Naive thymus-derived CD4-positive, alpha-beta T cell (primary cell): ENCODE measurements around the gene ATP5PD. TPM values are rescaled to one million over a fixed set of nuclear protein-coding genes. Genes with fewer than 3 reads are reported as not detected.

Experiments
- ATAC-seq: fragments of 150-1000 bp; cut with Tn5 transposase; 2 replicates; pipeline ENCODE4 v1.10.0; 2021; ENCODE audit warnings: mild to moderate bottlenecking, moderate library complexity
- CTCF ChIA-PET: fragments of 350-600 bp; sonication (Branson Sonifier 250); formaldehyde crosslinking; loops from one replicate; lab custom pipeline; 2021; ENCODE audit warnings: antibody characterized with exemption; lab: Charles Lee
- POLR2A ChIA-PET: fragments of 350-600 bp; sonication (Branson Sonifier 250); formaldehyde crosslinking; loops from one replicate; lab custom pipeline; 2021; ENCODE audit warnings: antibody characterized with exemption, inconsistent platforms; lab: Charles Lee
- DNase-seq, 9 donors: peaks; one replicate each; pipeline versions ENCODE4 v3.0.0 to v3.0.0-alpha.2; 2020 to 2022; ENCODE audit warnings: mixed read lengths in 1 of 9
- H3K27ac ChIP-seq: one replicate; pipeline ENCODE4 v1.7.0; 2013; ENCODE audit warnings: mild to moderate bottlenecking, low read depth, low read length, moderate library complexity
- H3K27me3 ChIP-seq, 2 donors: one replicate each; pipeline ENCODE4 v1.7.0; 2013; ENCODE audit warnings: low read length in 2 of 2, mild to moderate bottlenecking in 2 of 2, moderate library complexity in 2 of 2; ENCODE audit not compliant: control insufficient read depth in 2 of 2, insufficient read depth in 2 of 2
- H3K36me3 ChIP-seq, 3 experiments: 1 replicate in 2 of 3; 2 replicates in 1 of 3; pipeline ENCODE4 v1.7.0; 2013; ENCODE audit warnings: low read length in 3 of 3, mild to moderate bottlenecking in 3 of 3, moderate library complexity in 1 of 3; ENCODE audit not compliant: insufficient read depth in 3 of 3, control insufficient read depth in 2 of 3
- H3K4me1 ChIP-seq, 2 donors: one replicate each; pipeline ENCODE4 v1.7.0; 2013; ENCODE audit warnings: low read length in 2 of 2, mild to moderate bottlenecking in 2 of 2, moderate library complexity in 1 of 2; ENCODE audit not compliant: control insufficient read depth in 2 of 2, insufficient read depth in 2 of 2
- H3K4me3 ChIP-seq: 2 replicates; pipeline ENCODE4 v1.7.0; 2013; ENCODE audit warnings: mild to moderate bottlenecking, low read length
- H3K9me3 ChIP-seq, 3 experiments: 1 replicate in 2 of 3; 2 replicates in 1 of 3; pipeline ENCODE4 v1.7.0; 2013; ENCODE audit warnings: low read length in 3 of 3; ENCODE audit not compliant: control insufficient read depth in 2 of 3
- H3K27ac Mint-ChIP-seq, 9 donors: one replicate each; pipeline ENCODE4 v1.8.0; 2020 to 2022; ENCODE audit warnings: mixed read lengths in 9 of 9, mild to moderate bottlenecking in 8 of 9, moderate library complexity in 5 of 9, inconsistent platforms in 2 of 9
- H3K27me3 Mint-ChIP-seq, 5 donors: one replicate each; pipeline ENCODE4 v1.8.0; 2021 to 2022; ENCODE audit warnings: mixed read lengths in 5 of 5, mild to moderate bottlenecking in 1 of 5
- H3K36me3 Mint-ChIP-seq, 5 donors: one replicate each; pipeline ENCODE4 v1.8.0; 2020 to 2022; ENCODE audit warnings: mixed read lengths in 5 of 5, mild to moderate bottlenecking in 3 of 5, inconsistent platforms in 1 of 5
- H3K4me1 Mint-ChIP-seq, 7 donors: one replicate each; pipeline ENCODE4 v1.8.0; 2020 to 2022; ENCODE audit warnings: mixed read lengths in 7 of 7, mild to moderate bottlenecking in 3 of 7, inconsistent platforms in 1 of 7
- H3K4me3 Mint-ChIP-seq, 10 donors: one replicate each; pipeline ENCODE4 v1.8.0; 2020 to 2022; ENCODE audit warnings: mild to moderate bottlenecking in 10 of 10, mixed read lengths in 10 of 10, moderate library complexity in 6 of 10, inconsistent platforms in 2 of 10
- H3K9me3 Mint-ChIP-seq, 11 donors: one replicate each; pipeline ENCODE4 v1.8.0; 2020 to 2022; ENCODE audit warnings: mixed read lengths in 11 of 11, mild to moderate bottlenecking in 4 of 11, inconsistent platforms in 1 of 11, moderate library complexity in 1 of 11
- intact Hi-C, 2 donors: fragments of 100-400 bp; cut with micrococcal nuclease; formaldehyde crosslinking; loops; one replicate each; pipeline ENCODE4 v1.15.1; 2023
- polyA plus RNA-seq, 2 donors: library from polyadenylated mRNA; unstranded; fragments of 300-500 nt; fragmentation: Illumina TruSeq; gene quantifications; one replicate each; pipeline ENCODE4 v1.2.3, GENCODE V29; 2021
- total RNA-seq, 6 experiments: library from RNA in 5 of 6; stranded (reverse) in 5 of 6; gene quantifications; 1 replicate in 5 of 6; 2 replicates in 1 of 6; pipeline ENCODE4 v1.2.3 and lab custom pipeline; 2021 to 2026

ATP5PD gene
- total RNA-seq (100 to 1,000 TPM; 113 to 195 (median 161) TPM), polyA plus RNA-seq (100 to 1,000 TPM; 362 to 478 TPM), total RNA-seq (lab: John Stamatoyannopoulos, UW) (48.6 reads per million, percentile 70 among the genes with 10 or more reads in this experiment)

- Histone ChIP-seq H3K4me1 (peaks cover 13 to 16% of the 10 kb centered on the region in 2 donors), H3K27ac (peak within 1 kb of the TSS; percentile 93), H3K4me3 (peak within 1 kb of the TSS; percentile 77), H3K36me3 (peaks cover 0 to 13% (median 0%) of the 10 kb centered on the region in 3 experiments), H3K9me3 (no peaks in the 10 kb centered on the region), H3K27me3 (no peaks in the 10 kb centered on the region)
- Mint-ChIP-seq H3K27ac (peak within 1 kb of the TSS; percentile 92 to 99 (median 96)), H3K4me3 (peak within 1 kb of the TSS; percentile 95 to 99 (median 98)), H3K4me1 (peaks cover 30 to 61% (median 48%) of the 10 kb centered on the region in 7 donors), H3K9me3 (no peaks in the 10 kb centered on the region), H3K27me3 (no peaks in the 10 kb centered on the region), H3K36me3 (peaks cover 0 to 10% (median 6%) of the 10 kb centered on the region in 5 donors)
- ATAC-seq = peak; percentile 98
- intact Hi-C loops = loop anchor here (1.0 to 5.0 kb wide), 8 partner anchors 10 to 136 kb away; partner anchors contain the start of genes MRPL58 (in 2 of the 2), ARMC7 (in 1 of the 2), SLC16A5 (in 1 of the 2) and SUMO2 (in 1 of the 2)
- ChIA-PET POLR2A (interaction anchor here (0.6 to 4.9 kb wide), 13 partner anchors 8 to 1689 kb away, joined by 3 to 58 read pairs (median 7); partner anchors contain the start of genes MRPL58, SLC16A5 and SUMO2), CTCF (interaction anchor here (0.8 to 1.5 kb wide), 2 partner anchors 12 to 14 kb away, joined by 3 to 6 read pairs; no protein-coding TSS in a partner anchor)
- peak; percentile 82 to 93 (median 91) for DNase-seq
These were observed at the start of gene ATP5PD, which contains the start of gene KCTD2 for GRCh38 chr17:75046407-75047289. TSS of gene ATP5PD (minus strand) at chr17:75046969. CDS start at chr17:75042650, 4,319 bp downstream. TSS of gene KCTD2 (plus strand) at chr17:75047225. CDS start at chr17:75047251, 26 bp downstream.

GRCh38 chr17:75096082-75096625 is 49.4 kb upstream of the ATP5PD start:
- Histone ChIP-seq H3K27me3 (no peaks in the 10 kb centered on the region), H3K9me3 (no peaks in the 10 kb centered on the region), H3K4me1 (no peaks in the 10 kb centered on the region), H3K36me3 (peaks cover 0 to 20% (median 0%) of the 10 kb centered on the region in 3 experiments), H3K27ac (no peak overlapping the region), H3K4me3 (no peak overlapping the region)
- Mint-ChIP-seq H3K27me3 (no peaks in the 10 kb centered on the region), H3K36me3 (peaks cover 0 to 12% (median 5%) of the 10 kb centered on the region in 5 donors), H3K9me3 (no peaks in the 10 kb centered on the region), H3K27ac (no peak overlapping the region), H3K4me1 (peaks cover 11 to 19% (median 14%) of the 10 kb centered on the region in 7 donors), H3K4me3 (no peak overlapping the region)
- POLR2A ChIA-PET = interaction anchor here (0.6 kb wide), 1 partner anchor 71 kb away, joined by 3 read pairs; no protein-coding TSS in a partner anchor
- CTCF ChIA-PET = no interaction called here
- ATAC-seq (peak; percentile 94), DNase-seq (no peak)
- intact Hi-C loops = no loop called here

DNA sequence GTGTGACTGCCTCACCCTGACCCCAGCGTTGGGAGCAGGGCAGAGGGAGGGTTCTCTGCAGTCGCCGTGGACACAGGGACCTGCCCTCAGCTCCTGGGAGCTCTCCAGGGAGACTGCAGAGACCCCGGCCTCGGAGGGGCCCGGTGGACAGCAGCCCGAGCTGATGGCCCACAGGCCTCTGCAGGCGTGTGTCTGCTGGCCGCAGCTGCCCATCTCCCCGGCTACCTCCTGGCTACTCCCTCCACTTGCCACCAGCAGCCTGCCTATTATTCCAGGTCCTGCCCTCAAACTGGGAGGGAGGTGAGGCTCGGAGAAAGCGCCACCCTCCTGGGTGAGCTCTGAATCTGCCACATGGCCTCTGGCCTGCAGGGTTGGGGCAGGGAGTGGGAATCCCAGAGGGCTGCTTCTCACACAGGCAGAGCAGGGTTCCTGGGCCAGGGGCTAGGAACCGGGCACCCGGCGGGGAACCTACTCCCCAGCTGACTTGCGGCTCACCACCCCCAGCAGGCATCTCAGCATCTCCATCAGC is 48.2 kb upstream of the ATP5PD start:
- no peak overlapping the region for H3K27ac ChIP-seq
- H3K27me3 Mint-ChIP-seq = no peaks in the 10 kb centered on the region
- no peak for ATAC-seq
- no peaks in the 10 kb centered on the region for H3K9me3 Mint-ChIP-seq
- H3K4me3 Mint-ChIP-seq = no peak overlapping the region
- peaks cover 20 to 29% (median 26%) of the 10 kb centered on the region in 7 donors for H3K4me1 Mint-ChIP-seq
- peaks cover 0 to 8% (median 5%) of the 10 kb centered on the region in 5 donors for H3K36me3 Mint-ChIP-seq
- H3K27me3 ChIP-seq = no peaks in the 10 kb centered on the region
- ChIA-PET CTCF (no interaction called here), POLR2A (interaction anchor here (0.5 kb wide), 1 partner anchor 91 kb away, joined by 3 read pairs; no protein-coding TSS in a partner anchor)
- H3K4me3 ChIP-seq = no peak overlapping the region
- H3K4me1 ChIP-seq = no peaks in the 10 kb centered on the region
- H3K9me3 ChIP-seq = no peaks in the 10 kb centered on the region
- no peak for DNase-seq
- peaks cover 0 to 12% (median 0%) of the 10 kb centered on the region in 3 experiments for H3K36me3 ChIP-seq
- intact Hi-C loops = no loop called here
- H3K27ac Mint-ChIP-seq = no peak overlapping the region

- DNase-seq (no peak), ATAC-seq (no peak)
- Histone ChIP-seq H3K9me3 (no peaks in the 10 kb centered on the region), H3K4me1 (peaks cover 0 to 9% of the 10 kb centered on the region in 2 donors), H3K27me3 (no peaks in the 10 kb centered on the region), H3K4me3 (no peak overlapping the region), H3K27ac (no peak overlapping the region), H3K36me3 (peaks cover 0 to 8% (median 0%) of the 10 kb centered on the region in 3 experiments)
- CTCF ChIA-PET = no interaction called here
- intact Hi-C loops = no loop called here
- no peaks in the 10 kb centered on the region for H3K9me3 Mint-ChIP-seq
- H3K4me3 Mint-ChIP-seq = no peak overlapping the region
- H3K4me1 Mint-ChIP-seq = peaks cover 33 to 40% (median 37%) of the 10 kb centered on the region in 7 donors
- no peak overlapping the region for H3K27ac Mint-ChIP-seq
- POLR2A ChIA-PET = no interaction called here
- H3K36me3 Mint-ChIP-seq = peaks cover 0 to 4% (median 2%) of the 10 kb centered on the region in 5 donors
- H3K27me3 Mint-ChIP-seq = no peaks in the 10 kb centered on the region
These were observed 46.9 kb upstream of the ATP5PD start for GRCh38 chr17:75093548-75094158.

- H3K4me1 ChIP-seq = peaks cover 6 to 19% of the 10 kb centered on the region in 2 donors
- no peak overlapping the region for H3K4me3 ChIP-seq
These were observed 45.1 kb upstream of the ATP5PD start for GRCh38 chr17:75091855-75092327.

More at GRCh38 chr17:75091855-75092327, 45.1 kb upstream of the ATP5PD start:
- ChIA-PET CTCF (no interaction called here), POLR2A (interaction anchor here (0.7 to 1.1 kb wide), 2 partner anchors 11 to 13 kb away, joined by 3 read pairs; no protein-coding TSS in a partner anchor)
- H3K9me3 ChIP-seq = no peaks in the 10 kb centered on the region
- no peaks in the 10 kb centered on the region for H3K27me3 ChIP-seq
- no peak for ATAC-seq
- H3K27me3 Mint-ChIP-seq = no peaks in the 10 kb centered on the region
- peak overlapping the region in 7 of 9 donors; percentile 4 to 93 (median 45) for H3K27ac Mint-ChIP-seq
- no peak for DNase-seq
- H3K36me3 Mint-ChIP-seq = no peaks in the 10 kb centered on the region
- H3K27ac ChIP-seq = no peak overlapping the region
- no peaks in the 10 kb centered on the region for H3K9me3 Mint-ChIP-seq
- H3K36me3 ChIP-seq = no peaks in the 10 kb centered on the region
- H3K4me3 Mint-ChIP-seq = peak overlapping the region in 2 of 10 donors; percentile 5 to 6
- intact Hi-C loops = no loop called here
- H3K4me1 Mint-ChIP-seq = peaks cover 36 to 51% (median 44%) of the 10 kb centered on the region in 7 donors
